Endothelial cell (in vitro differentiated cells): ENCODE measurements around the gene OAF. TPM values are rescaled to one million over a fixed set of nuclear protein-coding genes. Genes with fewer than 3 reads are reported as not detected.

ENCODE experiments used
- DNase-seq: peaks from one replicate; pipeline ENCODE4 v3.0.0; 2021; ENCODE audit warnings: low spot score
- H3K27ac Mint-ChIP-seq: one replicate; pipeline ENCODE4 v1.8.0; 2021; ENCODE audit warnings: mixed read lengths, inconsistent platforms; ENCODE audit not compliant: unreplicated experiment
- H3K27me3 Mint-ChIP-seq: one replicate; pipeline ENCODE4 v1.8.0; 2021; ENCODE audit warnings: mild to moderate bottlenecking, moderate library complexity, mixed read lengths, inconsistent platforms; ENCODE audit not compliant: unreplicated experiment
- H3K36me3 Mint-ChIP-seq: one replicate; pipeline ENCODE4 v1.8.0; 2021; ENCODE audit warnings: mild to moderate bottlenecking, low read depth, mixed read lengths, inconsistent platforms; ENCODE audit not compliant: unreplicated experiment
- H3K4me1 Mint-ChIP-seq: one replicate; pipeline ENCODE4 v1.8.0; 2021; ENCODE audit warnings: mild to moderate bottlenecking, mixed read lengths, inconsistent platforms; ENCODE audit not compliant: unreplicated experiment
- H3K4me3 Mint-ChIP-seq: one replicate; pipeline ENCODE4 v1.8.0; 2021; ENCODE audit warnings: mild to moderate bottlenecking, mixed read lengths, inconsistent platforms; ENCODE audit not compliant: unreplicated experiment
- H3K9me3 Mint-ChIP-seq: one replicate; pipeline ENCODE4 v1.8.0; 2021; ENCODE audit warnings: mixed read lengths, inconsistent platforms; ENCODE audit not compliant: unreplicated experiment
- total RNA-seq: library from RNA; stranded (reverse); fragmentation: NEBNext Ultra II Directional; extraction: Animal tissue kit (Norgen Biotek cat#: 25700); gene quantifications from one replicate; pipeline ENCODE4 v1.2.1, GENCODE V29; 2021; ENCODE audit not compliant: unreplicated experiment
- TF ChIP-seq, protein P1 (sequence below): fragments of 200-600 bp; sonication (generic); IDR thresholded peaks from one replicate; pipeline ENCODE4 v1.5.0; 2021; ENCODE audit warnings: antibody characterized with exemption; ENCODE audit not compliant: unreplicated experiment

OAF gene
- total RNA-seq, 1 donor from 2014 or later, result 15.5 TPM

DNA sequence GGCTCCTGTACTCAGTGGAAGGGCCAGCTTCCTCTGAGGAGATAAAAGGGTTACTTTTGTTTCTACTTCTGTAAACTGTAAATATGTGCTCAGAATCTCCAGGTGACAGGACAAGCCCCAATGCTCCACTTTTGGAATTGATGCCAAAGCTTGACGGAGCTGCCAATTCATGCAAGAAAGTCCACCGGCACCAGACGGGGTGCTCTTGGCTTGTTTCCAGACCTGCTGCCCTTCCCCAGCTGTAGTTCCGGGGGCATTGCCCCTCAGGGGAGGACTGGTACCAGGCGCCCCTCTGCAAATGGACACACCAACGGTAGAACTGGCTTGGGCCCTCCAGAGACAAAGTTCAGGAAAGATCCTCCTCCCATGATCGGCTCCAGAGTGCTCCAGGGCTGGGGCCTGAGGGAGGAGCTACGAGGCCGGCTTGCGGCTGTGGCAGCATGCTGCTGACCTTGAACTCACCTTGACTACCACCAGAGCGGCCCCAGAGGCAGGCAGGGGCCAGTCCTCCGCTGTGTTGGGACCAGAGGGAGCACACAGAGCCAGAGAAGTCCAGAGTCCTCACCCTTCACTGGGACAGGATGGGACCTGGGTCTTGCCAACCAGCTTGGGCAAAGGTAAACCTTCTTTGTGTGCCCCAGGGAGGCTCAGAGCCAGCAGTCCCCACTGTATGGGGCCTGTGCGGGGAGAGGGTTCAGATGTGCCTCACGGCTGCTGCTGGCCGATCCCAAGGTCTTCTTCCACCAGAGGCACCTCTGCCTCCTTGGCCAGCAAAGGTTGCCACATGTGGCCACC lies 17.8 kb upstream of the OAF start:
- DNase-seq, result no peak
- Mint-ChIP-seq H3K27ac (no peak overlapping the region), H3K9me3 (no peaks in the 10 kb centered on the region), H3K27me3 (peaks cover 2% of the 10 kb centered on the region), H3K4me3 (no peak overlapping the region), H3K4me1 (no peaks in the 10 kb centered on the region), H3K36me3 (no peaks in the 10 kb centered on the region)
- TF ChIP-seq, protein P1, sequence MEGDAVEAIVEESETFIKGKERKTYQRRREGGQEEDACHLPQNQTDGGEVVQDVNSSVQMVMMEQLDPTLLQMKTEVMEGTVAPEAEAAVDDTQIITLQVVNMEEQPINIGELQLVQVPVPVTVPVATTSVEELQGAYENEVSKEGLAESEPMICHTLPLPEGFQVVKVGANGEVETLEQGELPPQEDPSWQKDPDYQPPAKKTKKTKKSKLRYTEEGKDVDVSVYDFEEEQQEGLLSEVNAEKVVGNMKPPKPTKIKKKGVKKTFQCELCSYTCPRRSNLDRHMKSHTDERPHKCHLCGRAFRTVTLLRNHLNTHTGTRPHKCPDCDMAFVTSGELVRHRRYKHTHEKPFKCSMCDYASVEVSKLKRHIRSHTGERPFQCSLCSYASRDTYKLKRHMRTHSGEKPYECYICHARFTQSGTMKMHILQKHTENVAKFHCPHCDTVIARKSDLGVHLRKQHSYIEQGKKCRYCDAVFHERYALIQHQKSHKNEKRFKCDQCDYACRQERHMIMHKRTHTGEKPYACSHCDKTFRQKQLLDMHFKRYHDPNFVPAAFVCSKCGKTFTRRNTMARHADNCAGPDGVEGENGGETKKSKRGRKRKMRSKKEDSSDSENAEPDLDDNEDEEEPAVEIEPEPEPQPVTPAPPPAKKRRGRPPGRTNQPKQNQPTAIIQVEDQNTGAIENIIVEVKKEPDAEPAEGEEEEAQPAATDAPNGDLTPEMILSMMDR, result no peak

DNA sequence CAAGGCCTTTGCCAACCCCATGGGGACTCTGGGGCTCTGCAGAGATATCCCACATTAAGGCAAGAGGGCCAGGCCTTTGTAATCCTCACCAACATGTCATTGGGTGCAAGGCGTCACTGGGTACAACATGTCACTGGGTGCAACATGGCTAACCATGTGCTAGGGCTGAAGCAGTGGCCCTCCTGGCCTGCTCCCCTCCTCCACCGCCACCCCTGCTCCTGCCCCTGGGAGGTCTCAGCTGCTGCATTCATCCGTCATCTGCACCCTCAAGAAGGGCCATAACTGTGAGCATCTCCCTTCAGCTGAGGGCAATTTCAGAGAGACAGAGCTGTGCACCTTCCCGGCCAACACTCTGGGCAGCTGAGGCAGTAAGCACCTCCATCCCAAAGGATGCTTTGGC lies 16.7 kb upstream of the OAF start:
- H3K36me3 Mint-ChIP-seq, result no peaks in the 10 kb centered on the region
- H3K9me3 Mint-ChIP-seq, result no peaks in the 10 kb centered on the region
- peaks cover 2% of the 10 kb centered on the region for H3K27me3 Mint-ChIP-seq
- TF ChIP-seq, protein P1, result no peak
- no peak overlapping the region for H3K27ac Mint-ChIP-seq
- DNase-seq, result no peak
- H3K4me3 Mint-ChIP-seq, result no peak overlapping the region
- no peaks in the 10 kb centered on the region for H3K4me1 Mint-ChIP-seq

DNA sequence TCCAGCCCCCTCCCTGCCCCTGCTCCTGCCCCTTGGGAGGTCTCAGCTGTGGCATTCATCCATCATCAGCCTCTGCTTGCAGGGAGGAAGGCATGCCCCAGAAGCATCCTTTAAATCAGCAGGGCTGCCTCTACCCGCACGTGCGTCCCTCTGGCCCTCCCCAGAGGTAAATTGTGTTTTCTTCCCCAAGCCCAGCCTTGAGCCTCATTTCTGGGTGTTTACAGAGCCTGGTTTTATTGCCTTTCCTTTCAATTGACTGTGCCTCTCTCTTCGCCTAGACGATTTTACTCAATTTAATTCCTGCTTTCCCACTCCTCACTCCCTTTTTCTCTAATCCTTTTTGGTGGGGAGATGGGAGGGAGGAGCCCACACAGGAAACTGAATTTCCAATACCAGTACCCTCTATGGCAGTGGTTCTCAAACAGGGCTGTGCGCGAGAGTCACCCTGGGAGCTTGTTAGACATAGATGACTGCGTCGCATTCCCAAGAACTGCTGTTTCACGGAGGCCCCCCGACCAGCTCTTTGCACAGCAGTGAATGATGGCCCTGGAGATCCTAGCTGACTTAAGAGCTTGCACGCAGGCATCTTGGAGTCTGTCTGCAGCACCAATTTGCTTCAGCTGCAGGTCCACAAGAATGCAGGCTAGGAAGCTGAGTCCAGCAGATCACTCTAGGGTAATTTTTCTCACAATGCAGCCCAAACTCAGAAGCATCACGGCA lies 15.1 kb upstream of the OAF start:
- Mint-ChIP-seq H3K9me3 (no peaks in the 10 kb centered on the region), H3K4me3 (no peak overlapping the region)

DNA sequence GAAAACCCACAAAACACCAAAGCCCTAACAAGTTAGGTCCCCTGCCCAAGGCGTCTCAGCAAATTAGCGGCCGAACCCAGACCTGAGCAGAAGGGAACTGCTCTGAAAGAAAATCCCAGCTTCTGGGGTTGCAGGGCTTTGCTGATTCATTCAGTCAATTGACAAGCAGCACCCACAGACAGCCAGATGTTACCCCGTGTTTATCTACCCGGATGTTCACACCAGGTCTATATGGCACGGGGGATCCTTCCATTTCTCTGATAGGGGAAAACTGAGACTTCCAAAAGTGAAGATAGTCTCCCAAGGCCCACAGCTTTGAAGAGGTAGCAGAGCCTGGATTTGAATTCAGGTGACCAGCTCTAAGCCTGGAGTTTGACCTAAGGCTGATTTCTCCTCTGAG lies 14.0 kb upstream of the OAF start:
- Mint-ChIP-seq H3K4me3 (no peak overlapping the region), H3K27me3 (no peaks in the 10 kb centered on the region)

More for the DNA sequence above, 15.1 kb upstream of the OAF start:
- H3K27ac Mint-ChIP-seq, result no peak overlapping the region
- TF ChIP-seq, protein P1, result no peak
- H3K36me3 Mint-ChIP-seq, result no peaks in the 10 kb centered on the region
- peaks cover 4% of the 10 kb centered on the region for H3K4me1 Mint-ChIP-seq
- H3K27me3 Mint-ChIP-seq, result peaks cover 2% of the 10 kb centered on the region
- DNase-seq, result no peak

More for the DNA sequence above, 14.0 kb upstream of the OAF start:
- no peak overlapping the region for H3K27ac Mint-ChIP-seq
- DNase-seq, result no peak
- H3K9me3 Mint-ChIP-seq, result no peaks in the 10 kb centered on the region
- peaks cover 8% of the 10 kb centered on the region for H3K4me1 Mint-ChIP-seq
- no peaks in the 10 kb centered on the region for H3K36me3 Mint-ChIP-seq
- TF ChIP-seq, protein P1, result no peak
